ENCODE data around the gene GPR84. TPM values are rescaled to one million over a fixed set of nuclear protein-coding genes. Genes with fewer than 3 reads are reported as not detected.

The GPR84 gene
- total and polyA plus RNA-seq, 2 of the 13 experiments (the other 11 are each of a cell fraction or from before 2014, with no cell fraction given) = not detected

- H3K4me1 ChIP-seq (ENCODE audit: insufficient read depth, low read length) = peaks cover 30% of the 10 kb centered on the region
- POLR2A ChIA-PET = no interaction called here
- WGBS (ENCODE audit: low lambda C conversion rate) = 1% methylated on average over 7 of the region's 10 CpGs
Observed at GRCh38 chr12:54385251-54385914, 21.1 kb upstream of the GPR84 start.

More at GRCh38 chr12:54385251-54385914, 21.1 kb upstream of the GPR84 start:
- H3K27me3 ChIP-seq (ENCODE audit: control insufficient read depth in 1 of 2, insufficient read depth in 2 of 2, low read length in 2 of 2) = peaks cover 2 to 7% of the 10 kb centered on the region in 2 experiments; a peak in 4 of 5 replicates
- FAIRE-seq (no peak), ATAC-seq (no peak; the same call in 1 of the 3 replicates), DNase-seq (ENCODE audit: low spot score) (no peak)
- peak overlapping the region; percentile 57 for H3K4me2 ChIP-seq (ENCODE audit: low read depth, low read length)
- no peaks in the 10 kb centered on the region for H3K36me3 ChIP-seq (replicated peaks in 1 of 2; ENCODE audit: control insufficient read depth in 1 of 2, insufficient read depth in 2 of 2, low read length in 2 of 2)
- H3K4me3 ChIP-seq (replicated peaks in 1 of 3; ENCODE audit: insufficient read depth in 1 of 3, low read depth in 2 of 3, low read length in 3 of 3) = peak overlapping the region in 1 of 3 experiments; percentile 40; a peak in 1 of 6 replicates
- peak overlapping the region; percentile 15; the same call in 1 of the 2 replicates for H3K9ac ChIP-seq (ENCODE audit: insufficient read depth, low read depth, low read length)
- intact Hi-C loops (cut with micrococcal nuclease; ENCODE audit: unreplicated experiment) = no loop called here
- no TSS peak for BruUV-seq (replicated peaks)
- no peaks in the 10 kb centered on the region for H3K9me3 ChIP-seq (ENCODE audit: low read length)
- CTCF ChIA-PET (ENCODE audit: low intra/inter-chr PET ratio, low total read pairs) = no interaction called here
- in situ Hi-C loops (cut with HindIII; ENCODE audit: extremely low pct_ligation_motif_present, low pct_unique_long_range_greater_than_20kb) = no loop called here
- no peak overlapping the region for H3K27ac ChIP-seq (ENCODE audit: extremely low read length, insufficient read depth, low read length)
- H4K20me1 ChIP-seq (ENCODE audit: insufficient read depth, low read length) = no peaks in the 10 kb centered on the region
- TF ChIP-seq ARID2 (CRISPR knock-in tag; IDR thresholded peaks at IDR 0.05; ENCODE audit: borderline replicate concordance) (no peak), BRF2 (CRISPR knock-in tag; IDR thresholded peaks at IDR 0.05) (no peak), MEIS2 (CRISPR knock-in tag; IDR thresholded peaks at IDR 0.05) (no peak), RBAK (CRISPR knock-in tag; IDR thresholded peaks at IDR 0.05) (no peak), PHB2 (IDR thresholded peaks at IDR 0.05; ENCODE audit: partially characterized antibody) (no peak), ZNF574 (CRISPR knock-in tag; IDR thresholded peaks at IDR 0.05) (no peak), ELF1 (CRISPR knock-in tag; IDR thresholded peaks at IDR 0.05) (no peak), HMGXB3 (CRISPR knock-in tag; IDR thresholded peaks at IDR 0.05; ENCODE audit: borderline replicate concordance) (no peak), CSRNP2 (CRISPR knock-in tag; conservative IDR thresholded peaks at IDR 0.05; ENCODE audit: low read depth) (no peak), NR2F1 (CRISPR knock-in tag; IDR thresholded peaks at IDR 0.05) (no peak), ZBTB42 (CRISPR knock-in tag; IDR thresholded peaks at IDR 0.05) (no peak), ZNF713 (CRISPR knock-in tag; IDR thresholded peaks at IDR 0.05) (no peak)
- no peaks in the 10 kb centered on the region for H3K79me2 ChIP-seq (ENCODE audit: insufficient read depth, low read length)
- peak overlapping the region; percentile 54 for H2AFZ ChIP-seq (ENCODE audit: low read length)
